ENCODE data around the gene KRT86. TPM values are rescaled to one million over a fixed set of nuclear protein-coding genes. Genes with fewer than 3 reads are reported as not detected.

The KRT86 gene
- polyA plus RNA-seq, 1 of the 3 experiments (the other 2 are of a cell fraction): 0.56 TPM

DNA sequence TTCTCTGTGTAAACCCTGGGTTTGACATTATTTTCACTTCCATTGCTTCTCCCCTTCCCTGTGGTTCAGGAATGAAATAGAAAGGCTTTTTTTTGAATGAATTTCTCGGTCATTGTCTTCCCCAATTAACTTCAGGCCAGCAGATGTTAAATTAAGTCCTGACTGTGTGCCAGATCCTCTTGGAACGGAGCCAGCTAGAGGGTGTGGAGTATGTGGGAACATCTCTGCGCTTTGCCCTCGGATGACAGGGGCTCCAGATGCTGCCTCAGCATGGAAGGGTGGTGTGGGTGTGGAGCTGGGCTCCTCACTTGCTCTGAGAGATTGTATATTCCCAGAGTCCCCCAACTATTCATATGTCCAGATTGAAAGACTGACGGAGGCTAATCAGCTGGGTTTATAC, 79.8 kb downstream of the KRT86 start:
- Histone ChIP-seq H3K27ac (ENCODE audit: low read depth in 2 of 2, low read length in 1 of 2) (no peak overlapping the region), H2AFZ (ENCODE audit: low read depth) (no peak overlapping the region), H3K79me2 (ENCODE audit: insufficient read depth) (no peaks in the 10 kb centered on the region), H4K20me1 (ENCODE audit: insufficient read depth) (no peaks in the 10 kb centered on the region), H3K4me1 (ENCODE audit: control insufficient read depth in 1 of 2, insufficient read depth in 2 of 2, low read depth in 1 of 2, low read length in 1 of 2) (no peaks in the 10 kb centered on the region; a peak in 1 of 4 replicates), H3K9ac (no peak overlapping the region), H3K4me3 (ENCODE audit: low read depth in 2 of 2, low read length in 1 of 2) (no peak overlapping the region), H3K27me3 (ENCODE audit: insufficient read depth) (peaks cover 40% of the 10 kb centered on the region; the same call in 1 of the 2 replicates), H3K9me2 (no peaks in the 10 kb centered on the region), H3K4me2 (no peak overlapping the region), H3F3A (replicated peaks; ENCODE audit: insufficient read depth) (no peaks in the 10 kb centered on the region), H3K36me3 (replicated peaks in 1 of 2; ENCODE audit: control insufficient read depth in 1 of 2, insufficient read depth in 2 of 2, low read length in 1 of 2) (no peaks in the 10 kb centered on the region), H3K9me3 (no peaks in the 10 kb centered on the region)
- ChIA-PET CTCF (no interaction called here), POLR2A (no interaction called here)
- DNase-seq: no peak
- WGBS (ENCODE audit: low lambda C conversion rate): 14% methylated on average over 5 of the region's 5 CpGs
- TF ChIP-seq TEAD4 (IDR thresholded peaks at IDR 0.05; ENCODE audit: borderline replicate concordance, insufficient read depth) (no peak), YY1 (IDR thresholded peaks at IDR 0.05; ENCODE audit: low read depth) (no peak), ELF1 (IDR thresholded peaks at IDR 0.05) (no peak)

DNA sequence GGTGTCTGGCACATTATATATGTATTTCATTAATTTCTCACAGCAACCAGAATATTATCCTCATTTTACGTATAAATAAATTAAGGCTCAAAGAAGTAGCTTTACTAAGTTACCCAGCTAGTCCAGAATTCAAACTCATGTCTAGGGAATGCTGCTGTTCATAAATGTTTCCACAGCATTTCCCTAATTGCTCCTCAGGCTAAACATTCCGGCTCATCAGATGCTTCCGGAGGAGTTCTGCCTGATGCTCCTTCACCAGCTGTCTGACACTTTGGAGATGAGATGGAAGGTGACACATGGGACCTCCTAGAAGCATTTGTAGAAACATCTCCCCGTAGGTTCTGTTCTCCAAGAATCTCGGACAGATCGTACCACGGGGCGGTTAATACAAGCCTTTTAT, 80.7 kb downstream of the KRT86 start:
- Histone ChIP-seq H3F3A (replicated peaks; ENCODE audit: insufficient read depth) (no peaks in the 10 kb centered on the region), H3K9ac (no peak overlapping the region), H3K4me2 (no peak overlapping the region), H3K27me3 (ENCODE audit: insufficient read depth) (peaks cover 40% of the 10 kb centered on the region; the same call in 1 of the 2 replicates), H4K20me1 (ENCODE audit: insufficient read depth) (no peaks in the 10 kb centered on the region), H3K27ac (ENCODE audit: low read depth in 2 of 2, low read length in 1 of 2) (no peak overlapping the region), H2AFZ (ENCODE audit: low read depth) (no peak overlapping the region), H3K9me2 (no peaks in the 10 kb centered on the region), H3K4me3 (ENCODE audit: low read depth in 2 of 2, low read length in 1 of 2) (no peak overlapping the region), H3K4me1 (ENCODE audit: control insufficient read depth in 1 of 2, insufficient read depth in 2 of 2, low read depth in 1 of 2, low read length in 1 of 2) (no peaks in the 10 kb centered on the region; a peak in 1 of 4 replicates), H3K79me2 (ENCODE audit: insufficient read depth) (no peaks in the 10 kb centered on the region), H3K36me3 (replicated peaks in 1 of 2; ENCODE audit: control insufficient read depth in 1 of 2, insufficient read depth in 2 of 2, low read length in 1 of 2) (no peaks in the 10 kb centered on the region), H3K9me3 (no peaks in the 10 kb centered on the region)
- POLR2A ChIA-PET: no interaction called here
- TF ChIP-seq, protein P1, sequence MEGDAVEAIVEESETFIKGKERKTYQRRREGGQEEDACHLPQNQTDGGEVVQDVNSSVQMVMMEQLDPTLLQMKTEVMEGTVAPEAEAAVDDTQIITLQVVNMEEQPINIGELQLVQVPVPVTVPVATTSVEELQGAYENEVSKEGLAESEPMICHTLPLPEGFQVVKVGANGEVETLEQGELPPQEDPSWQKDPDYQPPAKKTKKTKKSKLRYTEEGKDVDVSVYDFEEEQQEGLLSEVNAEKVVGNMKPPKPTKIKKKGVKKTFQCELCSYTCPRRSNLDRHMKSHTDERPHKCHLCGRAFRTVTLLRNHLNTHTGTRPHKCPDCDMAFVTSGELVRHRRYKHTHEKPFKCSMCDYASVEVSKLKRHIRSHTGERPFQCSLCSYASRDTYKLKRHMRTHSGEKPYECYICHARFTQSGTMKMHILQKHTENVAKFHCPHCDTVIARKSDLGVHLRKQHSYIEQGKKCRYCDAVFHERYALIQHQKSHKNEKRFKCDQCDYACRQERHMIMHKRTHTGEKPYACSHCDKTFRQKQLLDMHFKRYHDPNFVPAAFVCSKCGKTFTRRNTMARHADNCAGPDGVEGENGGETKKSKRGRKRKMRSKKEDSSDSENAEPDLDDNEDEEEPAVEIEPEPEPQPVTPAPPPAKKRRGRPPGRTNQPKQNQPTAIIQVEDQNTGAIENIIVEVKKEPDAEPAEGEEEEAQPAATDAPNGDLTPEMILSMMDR (IDR thresholded peaks at IDR 0.05): no peak
- no peak for TF ChIP-seq TEAD4 (IDR thresholded peaks at IDR 0.05; ENCODE audit: borderline replicate concordance, insufficient read depth)
- no peak for TF ChIP-seq MEF2A (IDR thresholded peaks at IDR 0.05; ENCODE audit: borderline replicate concordance, low read depth)
- TF ChIP-seq RCOR1 (IDR thresholded peaks at IDR 0.05; ENCODE audit: low read length): no peak
- TF ChIP-seq NRF1 (IDR thresholded peaks at IDR 0.05; ENCODE audit: low read depth, low read length): no peak
- TF ChIP-seq ELF1 (IDR thresholded peaks at IDR 0.05): no peak
- TF ChIP-seq, protein P2, sequence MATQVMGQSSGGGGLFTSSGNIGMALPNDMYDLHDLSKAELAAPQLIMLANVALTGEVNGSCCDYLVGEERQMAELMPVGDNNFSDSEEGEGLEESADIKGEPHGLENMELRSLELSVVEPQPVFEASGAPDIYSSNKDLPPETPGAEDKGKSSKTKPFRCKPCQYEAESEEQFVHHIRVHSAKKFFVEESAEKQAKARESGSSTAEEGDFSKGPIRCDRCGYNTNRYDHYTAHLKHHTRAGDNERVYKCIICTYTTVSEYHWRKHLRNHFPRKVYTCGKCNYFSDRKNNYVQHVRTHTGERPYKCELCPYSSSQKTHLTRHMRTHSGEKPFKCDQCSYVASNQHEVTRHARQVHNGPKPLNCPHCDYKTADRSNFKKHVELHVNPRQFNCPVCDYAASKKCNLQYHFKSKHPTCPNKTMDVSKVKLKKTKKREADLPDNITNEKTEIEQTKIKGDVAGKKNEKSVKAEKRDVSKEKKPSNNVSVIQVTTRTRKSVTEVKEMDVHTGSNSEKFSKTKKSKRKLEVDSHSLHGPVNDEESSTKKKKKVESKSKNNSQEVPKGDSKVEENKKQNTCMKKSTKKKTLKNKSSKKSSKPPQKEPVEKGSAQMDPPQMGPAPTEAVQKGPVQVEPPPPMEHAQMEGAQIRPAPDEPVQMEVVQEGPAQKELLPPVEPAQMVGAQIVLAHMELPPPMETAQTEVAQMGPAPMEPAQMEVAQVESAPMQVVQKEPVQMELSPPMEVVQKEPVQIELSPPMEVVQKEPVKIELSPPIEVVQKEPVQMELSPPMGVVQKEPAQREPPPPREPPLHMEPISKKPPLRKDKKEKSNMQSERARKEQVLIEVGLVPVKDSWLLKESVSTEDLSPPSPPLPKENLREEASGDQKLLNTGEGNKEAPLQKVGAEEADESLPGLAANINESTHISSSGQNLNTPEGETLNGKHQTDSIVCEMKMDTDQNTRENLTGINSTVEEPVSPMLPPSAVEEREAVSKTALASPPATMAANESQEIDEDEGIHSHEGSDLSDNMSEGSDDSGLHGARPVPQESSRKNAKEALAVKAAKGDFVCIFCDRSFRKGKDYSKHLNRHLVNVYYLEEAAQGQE (IDR thresholded peaks at IDR 0.05; ENCODE audit: low read depth, low read length): no peak
- TF ChIP-seq TCF12 (IDR thresholded peaks at IDR 0.05): no peak
- no peak for TF ChIP-seq FOXJ3 (CRISPR knock-in tag; IDR thresholded peaks at IDR 0.05)
- TF ChIP-seq, protein P3, sequence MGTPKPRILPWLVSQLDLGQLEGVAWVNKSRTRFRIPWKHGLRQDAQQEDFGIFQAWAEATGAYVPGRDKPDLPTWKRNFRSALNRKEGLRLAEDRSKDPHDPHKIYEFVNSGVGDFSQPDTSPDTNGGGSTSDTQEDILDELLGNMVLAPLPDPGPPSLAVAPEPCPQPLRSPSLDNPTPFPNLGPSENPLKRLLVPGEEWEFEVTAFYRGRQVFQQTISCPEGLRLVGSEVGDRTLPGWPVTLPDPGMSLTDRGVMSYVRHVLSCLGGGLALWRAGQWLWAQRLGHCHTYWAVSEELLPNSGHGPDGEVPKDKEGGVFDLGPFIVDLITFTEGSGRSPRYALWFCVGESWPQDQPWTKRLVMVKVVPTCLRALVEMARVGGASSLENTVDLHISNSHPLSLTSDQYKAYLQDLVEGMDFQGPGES (IDR thresholded peaks at IDR 0.05; ENCODE audit: low read depth, low read length): no peak
- WGBS (ENCODE audit: low lambda C conversion rate): 68% methylated on average over 8 of the region's 8 CpGs
- CTCF ChIA-PET: interaction anchor here (0.9 to 1.1 kb wide), 2 partner anchors 17 to 28 kb away, joined by 3 to 4 read pairs; no protein-coding TSS in a partner anchor
- DNase-seq: no peak
